Psoas muscle (tissue), 8 donors: ENCODE results near the gene WNT7A. TPM values are rescaled to one million over a fixed set of nuclear protein-coding genes. Genes with fewer than 3 reads are reported as not detected.
A peak's percentile ranks its signal among the peaks of the same experiment; 100 is the strongest.

ENCODE experiments used
- ATAC-seq, 4 donors: fragments of 200-7000 bp; cut with Tn5 transposase; one replicate each; pipeline ENCODE4 v1.9.1; 2020; ENCODE audit warnings: moderate library complexity in 3 of 4, mild to moderate bottlenecking in 2 of 4
- DNase-seq, 2 donors: peaks; one replicate each; pipeline ENCODE4 v3.0.0-alpha.2; 2020
- H3K27ac ChIP-seq: fragments of 200-600 bp; one replicate; pipeline ENCODE4 v1.8.0; 2022
- H3K27me3 ChIP-seq, 3 donors: fragments of 200-600 bp in 1 of 3; one replicate each; pipeline versions ENCODE4 v1.6.1 to v1.8.0; 2013 to 2022; ENCODE audit warnings: low read length in 2 of 3, mild to moderate bottlenecking in 2 of 3, moderate library complexity in 1 of 3; ENCODE audit not compliant: insufficient read depth in 3 of 3
- H3K36me3 ChIP-seq, 2 donors: fragments of 200-600 bp in 1 of 2; one replicate each; pipeline versions ENCODE4 v1.6.1 to v1.8.0; 2013 to 2022; ENCODE audit warnings: low read depth in 1 of 2, mild to moderate bottlenecking in 1 of 2, moderate library complexity in 1 of 2; ENCODE audit not compliant: insufficient read depth in 1 of 2
- H3K4me1 ChIP-seq: fragments of 200-600 bp; one replicate; pipeline ENCODE4 v1.8.0; 2022
- H3K4me3 ChIP-seq: fragments of 200-600 bp; one replicate; pipeline ENCODE4 v1.8.0; 2022; ENCODE audit warnings: mild to moderate bottlenecking
- H3K9me3 ChIP-seq: fragments of 200-600 bp; one replicate; pipeline ENCODE4 v1.8.0; 2022
- WGBS, 3 donors: extraction: QIAGEN DNeasy Blood & Tissue Kit; methylation state at CpG; one replicate each; pipeline versions ENCODE4 v1.1.6 to v1.1.7; 2013; 5-methylcytosine and 5-hydroxymethylcytosine counted together
- intact Hi-C, 2 donors: fragments of 100-400 bp; cut with DNase I; formaldehyde crosslinking; loops; one replicate each; pipeline versions ENCODE4 v1.11.0 to v1.14.2; 2022
- polyA plus RNA-seq, 3 donors: library from polyadenylated mRNA; stranded (reverse); fragments of 200-250 nt; gene quantifications; one replicate each; pipeline ENCODE4 v1.2.3, GENCODE V29; 2013
- total RNA-seq, 4 donors: library from RNA; stranded (reverse); fragmentation: NEBNext Ultra II Directional in 2 of 4; extraction: Animal tissue kit (Norgen Biotek cat#: 25700) in 2 of 4; gene quantifications; one replicate each; pipeline versions ENCODE4 v1.2.1 to v1.2.4, GENCODE V29; 2021 to 2023
- TF ChIP-seq, protein P1 (sequence below): fragments of 200-600 bp; IDR thresholded peaks from one replicate; pipeline ENCODE4 v1.8.0; 2022; ENCODE audit warnings: antibody characterized with exemption
- donor health status: healthy with polysubstance abuse.
- donor health status: DM: no; HTN: no; CAD: no; lungs with moderate emphysema.
- donor health status: Bipolar disorder and iron deficiency.
- donor health status: healthy.
- donor health status: DM: yes; HTN: yes; CAD: no.
- donor health status: DM: no; HTN: no; CAD: no.
- donor health status: DM: no; HTN: no; CAD: no.
- donor health status: DM: yes; HTN: yes; CAD: no.

Gene WNT7A
- total and polyA plus RNA-seq, 7 donors = 0.04 TPM; not detected in 6

DNA sequence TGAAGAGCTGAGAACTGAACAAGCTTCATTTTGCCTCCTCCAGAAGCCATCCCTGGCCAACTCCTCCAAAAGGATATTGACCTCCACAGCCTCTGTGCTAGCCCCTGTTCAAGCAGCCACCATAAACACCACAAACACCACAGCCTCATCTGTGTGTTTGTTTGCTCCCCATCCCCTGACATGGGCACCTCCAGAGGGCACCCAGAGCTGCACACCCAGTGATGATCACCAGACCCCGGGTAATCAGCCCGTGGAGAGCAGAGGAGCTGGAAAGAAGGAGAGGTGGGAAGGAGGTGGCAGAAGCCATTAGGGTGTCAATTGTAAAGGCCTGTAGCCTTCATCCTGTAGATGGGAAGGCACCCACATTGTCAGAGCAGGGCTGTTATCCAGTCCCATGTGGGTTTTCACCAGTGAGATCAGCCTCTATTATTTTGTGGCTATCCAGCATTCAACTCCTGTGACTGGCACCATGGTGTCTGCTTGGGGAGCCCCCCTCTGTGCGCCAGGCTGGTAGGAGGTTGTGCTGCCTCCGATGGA is 6.8 kb upstream of the WNT7A start:
- TF ChIP-seq, protein P1, sequence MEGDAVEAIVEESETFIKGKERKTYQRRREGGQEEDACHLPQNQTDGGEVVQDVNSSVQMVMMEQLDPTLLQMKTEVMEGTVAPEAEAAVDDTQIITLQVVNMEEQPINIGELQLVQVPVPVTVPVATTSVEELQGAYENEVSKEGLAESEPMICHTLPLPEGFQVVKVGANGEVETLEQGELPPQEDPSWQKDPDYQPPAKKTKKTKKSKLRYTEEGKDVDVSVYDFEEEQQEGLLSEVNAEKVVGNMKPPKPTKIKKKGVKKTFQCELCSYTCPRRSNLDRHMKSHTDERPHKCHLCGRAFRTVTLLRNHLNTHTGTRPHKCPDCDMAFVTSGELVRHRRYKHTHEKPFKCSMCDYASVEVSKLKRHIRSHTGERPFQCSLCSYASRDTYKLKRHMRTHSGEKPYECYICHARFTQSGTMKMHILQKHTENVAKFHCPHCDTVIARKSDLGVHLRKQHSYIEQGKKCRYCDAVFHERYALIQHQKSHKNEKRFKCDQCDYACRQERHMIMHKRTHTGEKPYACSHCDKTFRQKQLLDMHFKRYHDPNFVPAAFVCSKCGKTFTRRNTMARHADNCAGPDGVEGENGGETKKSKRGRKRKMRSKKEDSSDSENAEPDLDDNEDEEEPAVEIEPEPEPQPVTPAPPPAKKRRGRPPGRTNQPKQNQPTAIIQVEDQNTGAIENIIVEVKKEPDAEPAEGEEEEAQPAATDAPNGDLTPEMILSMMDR = no peak
- intact Hi-C loops = no loop called here
- Histone ChIP-seq H3K27me3 (peaks cover 0 to 19% (median 8%) of the 10 kb centered on the region in 3 donors), H3K4me1 (no peaks in the 10 kb centered on the region), H3K9me3 (no peaks in the 10 kb centered on the region), H3K27ac (no peak overlapping the region), H3K36me3 (no peaks in the 10 kb centered on the region), H3K4me3 (no peak overlapping the region)
- DNase-seq (no peak), ATAC-seq (no peak)
- 61 to 78% (median 62%) methylated on average over 4 of the region's 4 CpGs for WGBS, 3 donors

GRCh38 chr3:13885704-13886010 is 5.8 kb upstream of the WNT7A start:
- WGBS, 3 donors = 30 to 32% (median 31%) methylated on average over 8 of the region's 8 CpGs
- Histone ChIP-seq H3K36me3 (no peaks in the 10 kb centered on the region), H3K27ac (no peak overlapping the region), H3K27me3 (peaks cover 0 to 29% (median 10%) of the 10 kb centered on the region in 3 donors), H3K9me3 (no peaks in the 10 kb centered on the region), H3K4me3 (no peak overlapping the region), H3K4me1 (no peaks in the 10 kb centered on the region)
- intact Hi-C loops = no loop called here
- DNase-seq (no peak), ATAC-seq (no peak)
- TF ChIP-seq, protein P1 = no peak

GRCh38 chr3:13884851-13885703 is 5.2 kb upstream of the WNT7A start:
- TF ChIP-seq, protein P1 = peak; percentile 41
- H3K27me3 ChIP-seq = peaks cover 0 to 35% (median 14%) of the 10 kb centered on the region in 3 donors
- H3K4me3 ChIP-seq = no peak overlapping the region
- DNase-seq (no peak), ATAC-seq (no peak)
- H3K9me3 ChIP-seq = no peaks in the 10 kb centered on the region
- H3K4me1 ChIP-seq = peaks cover 4% of the 10 kb centered on the region
- H3K27ac ChIP-seq = no peak overlapping the region
- intact Hi-C loops = no loop called here
- H3K36me3 ChIP-seq = no peaks in the 10 kb centered on the region
- WGBS, 3 donors = 21 to 27% (median 22%) methylated on average over 7 of the region's 7 CpGs

GRCh38 chr3:13883681-13884080 is 3.8 kb upstream of the WNT7A start:
- Histone ChIP-seq H3K4me1 (peaks cover 11% of the 10 kb centered on the region), H3K36me3 (no peaks in the 10 kb centered on the region), H3K9me3 (no peaks in the 10 kb centered on the region), H3K27ac (no peak overlapping the region), H3K4me3 (no peak overlapping the region), H3K27me3 (peaks cover 0 to 49% (median 24%) of the 10 kb centered on the region in 3 donors)
- 59 to 70% (median 67%) methylated on average over 2 of the region's 2 CpGs for WGBS, 3 donors
- DNase-seq = no peak
- TF ChIP-seq, protein P1 = no peak
- intact Hi-C loops = loop anchor here in 1 of 2 donors (2.0 kb wide), 1 partner anchor 227 kb away; no protein-coding TSS in a partner anchor
- ATAC-seq = no peak
